ENCODE measurements around the gene KCNQ1. TPM values are rescaled to one million over a fixed set of nuclear protein-coding genes. Genes with fewer than 3 reads are reported as not detected.

Gene KCNQ1
- polyA plus RNA-seq, 4 donors, result 18.4 to 54.4 (median 21.3) TPM

DNA sequence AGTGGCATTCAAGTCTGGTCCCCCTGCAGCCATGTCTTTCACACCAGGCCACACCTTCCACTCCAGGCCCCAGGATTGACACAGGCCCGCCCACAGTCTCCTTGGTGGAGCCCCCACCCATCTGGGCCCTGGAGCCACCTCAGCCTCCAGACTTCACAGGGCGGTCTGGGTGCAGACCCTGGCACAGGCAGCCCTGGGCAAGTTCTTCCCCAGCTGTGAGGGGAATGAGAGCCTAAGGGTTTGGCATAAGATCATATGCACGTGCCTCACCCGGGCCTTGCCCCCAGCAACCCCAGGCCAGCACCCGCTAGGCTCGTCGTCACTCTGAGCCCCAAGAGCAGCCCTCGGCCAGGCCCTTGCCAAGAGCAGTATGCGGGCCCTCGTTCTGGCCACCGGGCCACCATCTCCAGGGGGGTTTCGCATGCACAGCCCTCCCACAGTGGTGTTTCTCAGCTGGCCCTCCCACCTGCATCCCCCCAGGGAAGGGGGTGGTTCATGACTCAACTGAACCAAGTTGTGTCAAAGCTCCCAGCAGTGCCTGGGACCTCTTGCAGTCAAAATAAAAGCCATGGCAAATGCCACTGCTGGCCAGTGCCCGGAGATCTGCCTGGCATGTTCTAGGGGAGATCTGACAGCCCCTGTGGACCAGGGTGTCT, 325.4 kb downstream of the KCNQ1 start:
- Histone ChIP-seq H3K27me3 (ENCODE audit: control insufficient read depth in 3 of 3, insufficient read depth in 3 of 3, low read length in 3 of 3) (peaks cover 0 to 2% (median 0%) of the 10 kb centered on the region in 3 donors), H3K36me3 (ENCODE audit: control insufficient read depth in 3 of 3, insufficient read depth in 2 of 3, low read depth in 1 of 3, low read length in 3 of 3) (peaks cover 0 to 28% (median 0%) of the 10 kb centered on the region in 3 donors), H3K27ac (ENCODE audit: low read depth in 1 of 3, low read length in 2 of 3) (no peak overlapping the region), H3K9me3 (ENCODE audit: control insufficient read depth in 2 of 2, insufficient read depth in 1 of 2, low read depth in 1 of 2, low read length in 1 of 2) (peaks cover 0 to 17% of the 10 kb centered on the region in 2 donors), H3K4me3 (ENCODE audit: low read depth in 1 of 3, low read length in 3 of 3) (no peak overlapping the region), H3K4me1 (ENCODE audit: control insufficient read depth in 3 of 3, insufficient read depth in 2 of 3, low read depth in 1 of 3, low read length in 2 of 3) (no peaks in the 10 kb centered on the region)
- FAIRE-seq, result no peak
- no peak for DNase-seq
- 86 to 97% (median 93%) methylated on average over 13 of the region's 13 CpGs for WGBS, 3 donors

DNA sequence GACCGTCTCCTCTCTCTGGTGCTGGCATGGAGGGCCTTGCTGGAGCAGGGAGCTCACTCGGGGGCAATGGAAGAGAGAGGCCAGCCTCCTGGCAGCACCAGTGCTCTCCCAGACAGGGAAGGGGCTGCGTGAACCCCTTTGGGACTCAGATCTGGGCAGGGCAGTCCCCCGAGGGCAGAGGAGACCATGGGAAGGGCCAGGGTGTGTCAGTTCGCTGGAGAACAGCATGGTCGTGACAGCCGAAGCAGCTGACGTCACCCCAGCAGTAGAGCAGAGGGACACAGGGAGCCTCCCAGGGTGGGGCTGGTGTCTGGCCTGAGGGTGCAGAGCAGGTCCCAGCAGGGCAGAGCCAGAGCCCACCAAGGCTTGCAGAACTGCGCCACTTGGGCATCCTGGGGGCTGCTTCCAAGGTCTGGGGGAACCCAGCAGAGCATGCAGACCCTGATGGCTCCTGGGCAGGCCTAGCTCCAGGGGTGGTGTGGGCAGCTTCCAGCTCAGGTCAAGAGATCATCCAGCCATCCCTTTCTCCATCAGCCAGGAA, 326.0 kb downstream of the KCNQ1 start:
- 82 to 90% (median 83%) methylated on average over 8 to 9 of the region's 9 CpGs for WGBS, 3 donors
- DNase-seq (no peak), FAIRE-seq (no peak)
- Histone ChIP-seq H3K36me3 (ENCODE audit: control insufficient read depth in 3 of 3, insufficient read depth in 2 of 3, low read depth in 1 of 3, low read length in 3 of 3) (peaks cover 0 to 30% (median 0%) of the 10 kb centered on the region in 3 donors), H3K9me3 (ENCODE audit: control insufficient read depth in 2 of 2, insufficient read depth in 1 of 2, low read depth in 1 of 2, low read length in 1 of 2) (peaks cover 0 to 17% of the 10 kb centered on the region in 2 donors), H3K4me1 (ENCODE audit: control insufficient read depth in 3 of 3, insufficient read depth in 2 of 3, low read depth in 1 of 3, low read length in 2 of 3) (no peaks in the 10 kb centered on the region), H3K4me3 (ENCODE audit: low read depth in 1 of 3, low read length in 3 of 3) (no peak overlapping the region), H3K27ac (ENCODE audit: low read depth in 1 of 3, low read length in 2 of 3) (no peak overlapping the region), H3K27me3 (ENCODE audit: control insufficient read depth in 3 of 3, insufficient read depth in 3 of 3, low read length in 3 of 3) (peaks cover 0 to 2% (median 0%) of the 10 kb centered on the region in 3 donors)

DNA sequence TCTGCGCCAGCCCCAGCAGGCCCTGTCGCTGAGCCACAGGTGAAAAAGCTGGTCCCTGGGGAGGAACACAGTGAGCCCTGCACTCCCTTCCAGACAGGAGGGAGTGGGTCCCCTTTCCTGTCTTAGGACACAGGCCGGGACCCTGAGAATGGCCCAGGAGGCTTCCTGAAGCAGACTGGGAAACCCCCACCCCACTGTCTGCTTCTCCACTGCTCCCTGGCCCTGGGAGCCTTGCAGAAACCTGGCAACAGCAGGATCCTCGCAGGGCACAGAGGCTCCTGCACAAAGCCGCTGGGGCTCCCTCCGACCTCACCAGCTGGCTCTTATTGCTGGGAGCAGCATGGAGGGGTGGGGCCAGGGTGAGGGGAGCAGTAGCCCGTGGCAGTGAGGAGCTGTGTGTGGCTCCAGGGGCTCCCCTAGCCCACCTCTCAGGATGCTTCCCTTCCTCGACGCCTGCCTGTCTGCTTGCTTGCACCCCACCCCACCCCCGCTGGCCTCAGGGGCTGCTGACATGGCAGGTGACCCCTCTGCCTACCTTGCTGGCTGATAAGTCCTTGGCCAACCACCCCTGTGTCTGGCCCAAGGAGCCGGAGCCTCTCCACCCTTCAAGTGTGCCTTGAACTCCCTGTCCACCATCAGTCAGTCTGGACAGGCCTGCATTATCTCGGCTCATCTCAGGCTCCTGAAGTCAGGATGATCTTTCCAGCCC, 327.1 kb downstream of the KCNQ1 start:
- FAIRE-seq (no peak), DNase-seq (no peak)
- H3K27ac ChIP-seq (ENCODE audit: low read depth in 1 of 3, low read length in 2 of 3), result no peak overlapping the region
- H3K9me3 ChIP-seq (ENCODE audit: control insufficient read depth in 2 of 2, insufficient read depth in 1 of 2, low read depth in 1 of 2, low read length in 1 of 2), result peaks cover 0 to 7% of the 10 kb centered on the region in 2 donors
- H3K4me3 ChIP-seq (ENCODE audit: low read depth in 1 of 3, low read length in 3 of 3), result no peak overlapping the region
- H3K4me1 ChIP-seq (ENCODE audit: control insufficient read depth in 3 of 3, insufficient read depth in 2 of 3, low read depth in 1 of 3, low read length in 2 of 3), result peaks cover 0 to 4% (median 0%) of the 10 kb centered on the region in 3 donors
- peaks cover 0 to 35% (median 0%) of the 10 kb centered on the region in 3 donors for H3K36me3 ChIP-seq (ENCODE audit: control insufficient read depth in 3 of 3, insufficient read depth in 2 of 3, low read depth in 1 of 3, low read length in 3 of 3)
- WGBS, 3 donors, result 84 to 96% (median 92%) methylated on average over 11 to 12 of the region's 12 CpGs
- H3K27me3 ChIP-seq (ENCODE audit: control insufficient read depth in 3 of 3, insufficient read depth in 3 of 3, low read length in 3 of 3), result peaks cover 0 to 2% (median 0%) of the 10 kb centered on the region in 3 donors

DNA sequence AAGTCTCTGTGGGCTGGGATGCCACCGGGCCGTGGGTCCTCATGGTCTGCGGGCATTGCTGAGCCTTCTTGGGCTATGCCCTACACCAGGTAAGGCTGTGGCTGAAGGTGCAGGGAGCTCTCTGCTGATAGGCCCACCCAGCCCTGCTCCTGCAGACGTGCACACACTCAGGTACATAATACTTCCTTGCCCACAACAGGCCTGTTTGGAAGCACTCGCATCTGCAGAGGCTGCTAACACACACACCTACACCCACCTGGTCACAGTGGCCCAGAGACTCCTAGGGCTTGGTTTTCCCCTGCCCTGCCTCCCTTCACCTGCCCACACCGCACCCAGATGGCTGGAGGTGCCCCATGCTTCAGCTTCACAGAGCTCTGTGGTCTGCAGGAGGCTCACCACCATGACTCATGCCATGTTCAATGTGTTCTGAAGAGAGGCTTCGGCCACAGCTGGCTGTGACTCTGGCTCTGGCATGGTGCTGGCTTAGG, 327.8 kb downstream of the KCNQ1 start:
- no peak overlapping the region for H3K4me3 ChIP-seq (ENCODE audit: low read depth in 1 of 3, low read length in 3 of 3)
- 85 to 92% (median 90%) methylated on average over 7 of the region's 7 CpGs for WGBS, 3 donors
- peaks cover 0 to 3% of the 10 kb centered on the region in 2 donors for H3K9me3 ChIP-seq (ENCODE audit: control insufficient read depth in 2 of 2, insufficient read depth in 1 of 2, low read depth in 1 of 2, low read length in 1 of 2)
- no peak for FAIRE-seq
- DNase-seq, result no peak
- peaks cover 0 to 1% (median 0%) of the 10 kb centered on the region in 3 donors for H3K27me3 ChIP-seq (ENCODE audit: control insufficient read depth in 3 of 3, insufficient read depth in 3 of 3, low read length in 3 of 3)
- peaks cover 0 to 35% (median 0%) of the 10 kb centered on the region in 3 donors for H3K36me3 ChIP-seq (ENCODE audit: control insufficient read depth in 3 of 3, insufficient read depth in 2 of 3, low read depth in 1 of 3, low read length in 3 of 3)
- H3K27ac ChIP-seq (ENCODE audit: low read depth in 1 of 3, low read length in 2 of 3), result no peak overlapping the region
- H3K4me1 ChIP-seq (ENCODE audit: control insufficient read depth in 3 of 3, insufficient read depth in 2 of 3, low read depth in 1 of 3, low read length in 2 of 3), result peaks cover 0 to 11% (median 0%) of the 10 kb centered on the region in 3 donors

DNA sequence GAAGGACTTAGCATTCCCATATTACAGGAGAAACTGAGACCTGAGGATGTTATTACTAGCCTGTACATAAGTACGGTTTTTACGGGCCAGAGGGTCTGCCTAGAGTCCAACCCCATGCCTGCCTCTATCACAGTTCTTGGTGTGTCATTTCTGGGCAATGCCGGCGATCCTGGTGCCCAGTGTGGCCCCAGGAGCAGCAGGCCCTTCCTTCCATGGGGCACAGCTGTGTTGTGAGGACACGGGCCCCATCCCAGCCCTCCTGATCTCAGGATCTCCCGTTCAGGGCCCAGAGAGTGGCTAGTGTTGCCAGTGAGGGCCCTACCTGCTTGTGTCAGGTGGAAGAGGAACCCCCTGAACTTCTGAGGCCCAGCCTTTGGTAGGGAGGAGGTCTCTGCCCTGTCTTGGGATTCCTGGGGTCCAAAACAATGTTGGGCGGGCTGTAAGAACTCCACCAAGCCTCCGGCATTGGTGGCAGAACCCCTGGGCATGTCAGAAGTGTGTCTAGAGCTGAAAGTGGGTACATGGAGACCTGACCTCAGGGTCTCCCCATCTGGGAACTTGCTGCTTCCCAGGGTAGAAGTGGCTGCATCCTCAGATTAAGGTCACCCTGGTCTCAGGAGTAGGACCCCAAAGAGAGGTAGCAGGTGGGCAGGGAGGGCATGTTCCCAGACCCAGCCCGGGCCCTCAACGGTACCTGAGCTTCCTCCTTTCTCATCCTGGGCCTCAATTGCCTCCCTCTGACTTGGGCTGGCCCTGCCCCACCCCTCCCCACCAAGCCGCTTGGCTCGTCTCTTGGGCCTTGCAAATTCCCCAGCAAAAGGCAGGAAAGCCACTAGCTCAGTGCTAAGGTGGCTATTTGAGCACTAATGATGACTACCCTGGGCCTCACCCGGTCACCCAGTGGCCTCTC, 329.6 kb downstream of the KCNQ1 start:
- no peak for FAIRE-seq
- no peak overlapping the region for H3K4me3 ChIP-seq (ENCODE audit: low read depth in 1 of 3, low read length in 3 of 3)
- DNase-seq, result no peak
- no peaks in the 10 kb centered on the region for H3K27me3 ChIP-seq (ENCODE audit: control insufficient read depth in 3 of 3, insufficient read depth in 3 of 3, low read length in 3 of 3)
- H3K27ac ChIP-seq (ENCODE audit: low read depth in 1 of 3, low read length in 2 of 3), result no peak overlapping the region
- 81 to 93% (median 90%) methylated on average over 13 of the region's 13 CpGs for WGBS, 3 donors
- H3K4me1 ChIP-seq (ENCODE audit: control insufficient read depth in 3 of 3, insufficient read depth in 2 of 3, low read depth in 1 of 3, low read length in 2 of 3), result peaks cover 0 to 30% (median 0%) of the 10 kb centered on the region in 3 donors
- no peaks in the 10 kb centered on the region for H3K9me3 ChIP-seq (ENCODE audit: control insufficient read depth in 2 of 2, insufficient read depth in 1 of 2, low read depth in 1 of 2, low read length in 1 of 2)
- peaks cover 0 to 36% (median 0%) of the 10 kb centered on the region in 3 donors for H3K36me3 ChIP-seq (ENCODE audit: control insufficient read depth in 3 of 3, insufficient read depth in 2 of 3, low read depth in 1 of 3, low read length in 3 of 3)

DNA sequence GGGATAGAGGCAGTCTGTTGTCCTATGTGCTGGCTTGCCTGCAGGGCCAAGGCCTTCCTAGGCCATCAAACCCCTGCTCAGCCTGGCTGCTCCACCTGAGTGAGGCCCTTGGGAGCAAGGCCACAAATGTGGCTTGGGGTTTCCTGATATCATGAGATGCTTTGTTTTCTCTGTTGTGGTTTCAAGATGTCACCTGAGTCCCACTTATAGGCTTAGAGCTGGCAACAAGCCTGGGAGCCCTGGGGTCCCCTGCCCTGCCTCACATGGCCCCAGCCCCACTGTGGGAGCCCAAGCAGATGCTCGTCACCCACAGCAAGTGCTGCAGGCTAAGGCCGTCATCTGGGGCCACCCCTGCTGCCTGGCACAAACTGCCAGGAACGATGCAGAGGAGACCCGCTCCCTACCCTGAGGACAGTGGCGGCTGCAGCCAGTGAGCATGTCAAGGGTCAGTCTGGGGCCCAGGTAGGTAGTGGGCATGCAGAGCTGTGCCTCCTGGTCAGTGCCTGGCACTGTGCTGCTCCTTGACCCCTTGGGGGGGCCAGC, 330.3 kb downstream of the KCNQ1 start:
- Histone ChIP-seq H3K27me3 (ENCODE audit: control insufficient read depth in 3 of 3, insufficient read depth in 3 of 3, low read length in 3 of 3) (no peaks in the 10 kb centered on the region), H3K4me3 (ENCODE audit: low read depth in 1 of 3, low read length in 3 of 3) (no peak overlapping the region), H3K9me3 (ENCODE audit: control insufficient read depth in 2 of 2, insufficient read depth in 1 of 2, low read depth in 1 of 2, low read length in 1 of 2) (no peaks in the 10 kb centered on the region), H3K27ac (ENCODE audit: low read depth in 1 of 3, low read length in 2 of 3) (no peak overlapping the region), H3K4me1 (ENCODE audit: control insufficient read depth in 3 of 3, insufficient read depth in 2 of 3, low read depth in 1 of 3, low read length in 2 of 3) (peaks cover 0 to 37% (median 0%) of the 10 kb centered on the region in 3 donors), H3K36me3 (ENCODE audit: control insufficient read depth in 3 of 3, insufficient read depth in 2 of 3, low read depth in 1 of 3, low read length in 3 of 3) (peaks cover 0 to 35% (median 0%) of the 10 kb centered on the region in 3 donors)
- WGBS, 3 donors, result 88 to 93% (median 89%) methylated on average over 5 of the region's 5 CpGs
- no peak for FAIRE-seq
- no peak for DNase-seq

DNA sequence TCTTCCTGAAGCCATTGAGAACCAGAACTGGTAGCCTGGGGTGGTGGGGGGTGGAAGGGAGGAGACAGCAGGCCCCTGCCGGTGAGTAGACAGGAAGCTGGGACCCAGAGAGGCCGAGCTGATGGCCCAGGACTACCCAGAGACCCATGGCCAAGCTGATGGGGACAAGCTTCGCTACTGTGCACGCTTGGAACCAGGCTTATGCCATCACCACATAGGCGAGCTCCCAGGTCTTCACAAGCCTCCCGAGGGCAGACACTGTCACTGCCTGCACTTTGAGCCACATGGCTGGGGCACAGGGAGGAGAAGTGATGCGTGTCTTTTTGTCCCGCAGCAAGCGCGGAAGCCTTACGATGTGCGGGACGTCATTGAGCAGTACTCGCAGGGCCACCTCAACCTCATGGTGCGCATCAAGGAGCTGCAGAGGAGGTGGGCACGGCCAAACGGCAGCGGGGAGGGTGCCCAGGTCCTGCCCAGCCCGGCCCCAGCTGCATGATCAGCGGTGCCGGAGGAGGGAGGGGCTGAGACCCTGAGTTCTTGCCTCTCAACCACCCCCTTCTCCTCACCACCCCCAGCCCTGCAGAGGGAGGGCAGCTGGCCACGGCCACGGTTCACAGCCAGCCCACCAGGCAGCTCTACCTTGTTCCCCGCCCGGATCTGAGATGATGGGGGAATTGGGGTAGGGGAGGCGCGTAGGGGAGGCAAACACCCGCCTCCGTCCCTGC, 331.0 kb downstream of the KCNQ1 start:
- Histone ChIP-seq H3K4me1 (ENCODE audit: control insufficient read depth in 3 of 3, insufficient read depth in 2 of 3, low read depth in 1 of 3, low read length in 2 of 3) (peaks cover 0 to 43% (median 0%) of the 10 kb centered on the region in 3 donors), H3K4me3 (ENCODE audit: low read depth in 1 of 3, low read length in 3 of 3) (no peak overlapping the region), H3K27me3 (ENCODE audit: control insufficient read depth in 3 of 3, insufficient read depth in 3 of 3, low read length in 3 of 3) (no peaks in the 10 kb centered on the region), H3K27ac (ENCODE audit: low read depth in 1 of 3, low read length in 2 of 3) (no peak overlapping the region), H3K36me3 (ENCODE audit: control insufficient read depth in 3 of 3, insufficient read depth in 2 of 3, low read depth in 1 of 3, low read length in 3 of 3) (peaks cover 0 to 32% (median 0%) of the 10 kb centered on the region in 3 donors), H3K9me3 (ENCODE audit: control insufficient read depth in 2 of 2, insufficient read depth in 1 of 2, low read depth in 1 of 2, low read length in 1 of 2) (no peaks in the 10 kb centered on the region)
- no peak for FAIRE-seq
- WGBS, 3 donors, result 86 to 91% (median 87%) methylated on average over 26 to 29 of the region's 29 CpGs
- DNase-seq, result no peak

Data from small intestine (tissue), 7 donors.